Measurements from ENCODE around the gene MAP4K4. TPM values are rescaled to one million over a fixed set of nuclear protein-coding genes. Genes with fewer than 3 reads are reported as not detected.

Gene MAP4K4
- total and polyA plus RNA-seq, 2 of the 13 experiments (the other 11 are each of a cell fraction or from before 2014, with no cell fraction given), result 105 to 264 TPM

DNA sequence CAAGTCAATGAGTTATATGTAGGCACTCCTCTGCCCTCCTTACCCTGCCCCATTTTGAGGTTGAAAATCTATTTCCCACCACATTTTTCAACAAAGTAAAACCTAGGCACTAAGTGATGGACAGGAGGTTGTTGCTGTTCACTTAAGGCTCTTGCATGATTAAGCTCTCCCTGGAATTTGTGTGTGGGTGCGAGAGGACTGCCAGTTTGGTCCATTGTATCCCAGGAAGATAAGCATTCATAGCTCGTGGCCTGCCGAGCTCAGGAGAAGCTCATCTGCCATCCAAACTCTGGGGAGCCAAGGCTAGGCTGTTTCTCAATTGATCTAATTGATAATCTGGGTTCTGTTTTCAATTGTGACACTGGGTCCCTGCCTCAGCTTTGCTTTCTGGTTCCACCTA is 4.7 kb upstream of the MAP4K4 start:
- in situ Hi-C loops (cut with HindIII; ENCODE audit: extremely low pct_ligation_motif_present, low pct_unique_long_range_greater_than_20kb), result no loop called here
- ATAC-seq (no peak), FAIRE-seq (no peak), DNase-seq (ENCODE audit: low spot score) (no peak)
- no peak for TF ChIP-seq ZNF572 (CRISPR knock-in tag; IDR thresholded peaks at IDR 0.05)
- TF ChIP-seq ZNF644 (CRISPR knock-in tag; IDR thresholded peaks at IDR 0.05; ENCODE audit: low read depth), result no peak
- TF ChIP-seq JDP2 (CRISPR knock-in tag; IDR thresholded peaks at IDR 0.05; ENCODE audit: borderline replicate concordance), result no peak
- TF ChIP-seq MED1 (CRISPR knock-in tag; IDR thresholded peaks at IDR 0.05), result no peak
- no peak for TF ChIP-seq POLR2G (IDR thresholded peaks at IDR 0.05; ENCODE audit: low read depth, low read length)
- no peak for TF ChIP-seq ZNF674 (CRISPR knock-in tag; IDR thresholded peaks at IDR 0.05; ENCODE audit: low read depth)
- no peak for TF ChIP-seq ZNF607 (CRISPR knock-in tag; IDR thresholded peaks at IDR 0.05; ENCODE audit: borderline replicate concordance)
- TF ChIP-seq PCBP2 (optimal IDR thresholded peaks at IDR 0.05; ENCODE audit: low read depth, low read length, poor library complexity, severe bottlenecking), result no peak
- TF ChIP-seq KDM5B (CRISPR knock-in tag; IDR thresholded peaks at IDR 0.05; ENCODE audit: borderline replicate concordance), result no peak
- TF ChIP-seq, protein P1, sequence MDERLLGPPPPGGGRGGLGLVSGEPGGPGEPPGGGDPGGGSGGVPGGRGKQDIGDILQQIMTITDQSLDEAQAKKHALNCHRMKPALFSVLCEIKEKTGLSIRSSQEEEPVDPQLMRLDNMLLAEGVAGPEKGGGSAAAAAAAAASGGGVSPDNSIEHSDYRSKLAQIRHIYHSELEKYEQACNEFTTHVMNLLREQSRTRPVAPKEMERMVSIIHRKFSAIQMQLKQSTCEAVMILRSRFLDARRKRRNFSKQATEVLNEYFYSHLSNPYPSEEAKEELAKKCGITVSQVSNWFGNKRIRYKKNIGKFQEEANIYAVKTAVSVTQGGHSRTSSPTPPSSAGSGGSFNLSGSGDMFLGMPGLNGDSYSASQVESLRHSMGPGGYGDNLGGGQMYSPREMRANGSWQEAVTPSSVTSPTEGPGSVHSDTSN (CRISPR knock-in tag; IDR thresholded peaks at IDR 0.05), result no peak
- no peak for TF ChIP-seq ZFP36L1 (CRISPR knock-in tag; IDR thresholded peaks at IDR 0.05)
- no peak for TF ChIP-seq HOXA7 (CRISPR knock-in tag; IDR thresholded peaks at IDR 0.05)
- CTCF ChIA-PET (ENCODE audit: low intra/inter-chr PET ratio, low total read pairs), result no interaction called here
- Histone ChIP-seq H3K27ac (ENCODE audit: extremely low read length, insufficient read depth, low read length) (no peak overlapping the region), H3K4me2 (ENCODE audit: low read depth, low read length) (no peak overlapping the region), H2AFZ (ENCODE audit: low read length) (no peak overlapping the region), H3K36me3 (replicated peaks in 1 of 2; ENCODE audit: control insufficient read depth in 1 of 2, insufficient read depth in 2 of 2, low read length in 2 of 2) (no peaks in the 10 kb centered on the region), H3K9me3 (ENCODE audit: low read length) (no peaks in the 10 kb centered on the region), H3K4me1 (ENCODE audit: insufficient read depth, low read length) (peaks cover 75% of the 10 kb centered on the region), H3K9ac (ENCODE audit: insufficient read depth, low read depth, low read length) (no peak overlapping the region), H3K4me3 (replicated peaks in 1 of 3; ENCODE audit: insufficient read depth in 1 of 3, low read depth in 2 of 3, low read length in 3 of 3) (no peak overlapping the region), H4K20me1 (ENCODE audit: insufficient read depth, low read length) (no peaks in the 10 kb centered on the region), H3K27me3 (ENCODE audit: control insufficient read depth in 1 of 2, insufficient read depth in 2 of 2, low read length in 2 of 2) (no peaks in the 10 kb centered on the region), H3K79me2 (ENCODE audit: insufficient read depth, low read length) (no peaks in the 10 kb centered on the region)
- POLR2A ChIA-PET, result no interaction called here
- BruUV-seq (replicated peaks), result no TSS peak
- 100% methylated on average over 3 of the region's 3 CpGs for WGBS (ENCODE audit: low lambda C conversion rate)
- intact Hi-C loops (cut with micrococcal nuclease; ENCODE audit: unreplicated experiment), result no loop called here
